ENCODE results near the gene AMDHD2. TPM values are rescaled to one million over a fixed set of nuclear protein-coding genes. Genes with fewer than 3 reads are reported as not detected.

AMDHD2 gene
- total and polyA plus RNA-seq, 2 of the 8 experiments (the other 6 are each of a cell fraction or from before 2014, with no cell fraction given): 43.0 to 54.6 TPM

GRCh38 chr16:2518823-2519710 lies 1.1 kb upstream of the AMDHD2 start:
- Histone ChIP-seq H3K9ac (replicated peaks in 1 of 4; ENCODE audit: extremely low read depth in 1 of 4, low read depth in 3 of 4, low read length in 3 of 4) (no peak overlapping the region), H3K27ac (ENCODE audit: low read depth, low read length) (no peak overlapping the region), H2AK5ac (ENCODE audit: low read depth, low read length) (no peak overlapping the region), H2BK15ac (ENCODE audit: low read length) (no peak overlapping the region), H3K18ac (ENCODE audit: extremely low read depth, low read length) (no peak overlapping the region), H3K79me2 (ENCODE audit: control insufficient read depth in 1 of 2, insufficient read depth in 2 of 2, low read length in 2 of 2) (peaks cover 26 to 59% of the 10 kb centered on the region in 2 experiments), H4K8ac (ENCODE audit: extremely low read depth, insufficient read depth, low read length) (0 out of 2 replicates have a peak overlapping the region, but pooled peaks have one; percentile 57), H4K20me1 (replicated peaks in 1 of 2; ENCODE audit: control insufficient read depth in 1 of 2, insufficient read depth in 2 of 2, low read length in 2 of 2) (peaks cover 31 to 40% of the 10 kb centered on the region in 2 experiments), H3K27me3 (replicated peaks in 1 of 4; ENCODE audit: control insufficient read depth in 3 of 4, extremely low read depth in 1 of 4, insufficient read depth in 3 of 4, low read length in 3 of 4) (no peaks in the 10 kb centered on the region), H3K4me3 (ENCODE audit: extremely low read depth in 1 of 4, insufficient read depth in 2 of 4, low read depth in 3 of 4, low read length in 4 of 4) (no peak overlapping the region), H4K5ac (ENCODE audit: insufficient read length, low read depth, low read length) (no peak overlapping the region), H3K4ac (replicated peaks; ENCODE audit: insufficient read length, low read depth, low read length) (no peak overlapping the region), H3K56ac (replicated peaks; ENCODE audit: insufficient read length, low read depth, low read length) (no peak overlapping the region), H2BK20ac (ENCODE audit: low read length) (no peak overlapping the region), H2BK5ac (ENCODE audit: low read depth, low read length) (no peak overlapping the region), H3K4me1 (replicated peaks in 1 of 4; ENCODE audit: control insufficient read depth in 3 of 4, insufficient read depth in 4 of 4, low read length in 3 of 4) (peaks cover 0 to 22% (median 5%) of the 10 kb centered on the region in 4 experiments; a peak in 5 of 7 replicates), H3K23me2 (ENCODE audit: low read depth, low read length) (peaks cover 10% of the 10 kb centered on the region; the same call in 1 of the 2 replicates), H2BK120ac (replicated peaks; ENCODE audit: low read depth, low read length) (no peak overlapping the region), H2AFZ (ENCODE audit: low read length) (no peak overlapping the region), H3K79me1 (ENCODE audit: low read depth, low read length) (peaks cover 26% of the 10 kb centered on the region), H3K9me3 (ENCODE audit: insufficient read depth in 2 of 2, low read depth in 1 of 2, low read length in 1 of 2) (no peaks in the 10 kb centered on the region), H2BK12ac (ENCODE audit: low read depth, low read length) (no peak overlapping the region), H3K4me2 (ENCODE audit: insufficient read depth in 1 of 2, low read depth in 2 of 2, low read length in 2 of 2) (no peak overlapping the region; a peak in 1 of 4 replicates), H3K36me3 (ENCODE audit: control insufficient read depth in 2 of 4, insufficient read depth in 4 of 4, low read length in 3 of 4) (peaks cover 2 to 10% (median 4%) of the 10 kb centered on the region in 4 experiments; a peak in 5 of 8 replicates), H3K23ac (ENCODE audit: insufficient read length) (no peak overlapping the region), H3K14ac (ENCODE audit: insufficient read length) (no peak overlapping the region), H4K91ac (replicated peaks; ENCODE audit: insufficient read length, low read length) (no peak overlapping the region)
- peak in 2 of 3 experiments; percentile 17 to 20; a peak in 2 of 4 replicates for TF ChIP-seq CTCF (IDR thresholded peaks at IDR 0.05; ENCODE audit: control extremely low read depth in 1 of 3, insufficient read depth in 1 of 3, low read depth in 1 of 3, low read length in 3 of 3)
- TF ChIP-seq RNF2 (IDR thresholded peaks at IDR 0.05; ENCODE audit: borderline replicate concordance, low read depth, low read length, missing control alignments, poor library complexity, severe bottlenecking): no peak
- POLR2A ChIA-PET (ENCODE audit: partially characterized antibody): interaction anchor here (0.8 to 7.6 kb wide), 3 partner anchors 8 to 33 kb away, joined by 3 to 108 read pairs (median 4); partner anchors contain the start of gene CEMP1
- CTCF ChIA-PET (ENCODE audit: partially characterized antibody): interaction anchor here (0.9 to 1.4 kb wide), 4 partner anchors 12 to 255 kb away, joined by 3 to 4 read pairs (median 3); partner anchors contain the start of gene CEMP1
- DNase-seq (ENCODE audit: low read depth in 1 of 2, low spot score in 2 of 2) (no peak), FAIRE-seq (no peak)
- WGBS, 2 experiments (ENCODE audit: extremely low coverage in 1 of 2, insufficient coverage in 1 of 2, insufficient read length in 1 of 2, insufficient replicate concordance in 2 of 2, low coverage in 1 of 2, low lambda C conversion rate in 2 of 2, missing lambda C conversion rate in 1 of 2): 94% methylated on average over 34 of the region's 39 CpGs; no CpG with 5 or more reads in 1 of the 2 experiments

Measured in H1 (cell line).